Lower leg skin (tissue), 3 donors: ENCODE results near the gene NRG3.
"Not testable (repeated sequence)": the region's sequence is repeated elsewhere in the genome, so short reads cannot be mapped to it uniquely, and the experiment has no call there.

Source experiments
- POLR2A ChIP-seq, 2 donors: fragments of 450-650 bp; IDR thresholded peaks; one replicate each; pipeline ENCODE4 v1.6.1; 2016 to 2017; ENCODE audit warnings: antibody characterized with exemption in 2 of 2, mild to moderate bottlenecking in 1 of 2, moderate library complexity in 1 of 2
- TF ChIP-seq, protein P1 (sequence below), 3 donors: fragments of 450-650 bp; IDR thresholded peaks; one replicate each; pipeline ENCODE4 v1.5.1; 2016; ENCODE audit warnings: antibody characterized with exemption in 3 of 3, mild to moderate bottlenecking in 3 of 3, moderate library complexity in 2 of 3

DNA sequence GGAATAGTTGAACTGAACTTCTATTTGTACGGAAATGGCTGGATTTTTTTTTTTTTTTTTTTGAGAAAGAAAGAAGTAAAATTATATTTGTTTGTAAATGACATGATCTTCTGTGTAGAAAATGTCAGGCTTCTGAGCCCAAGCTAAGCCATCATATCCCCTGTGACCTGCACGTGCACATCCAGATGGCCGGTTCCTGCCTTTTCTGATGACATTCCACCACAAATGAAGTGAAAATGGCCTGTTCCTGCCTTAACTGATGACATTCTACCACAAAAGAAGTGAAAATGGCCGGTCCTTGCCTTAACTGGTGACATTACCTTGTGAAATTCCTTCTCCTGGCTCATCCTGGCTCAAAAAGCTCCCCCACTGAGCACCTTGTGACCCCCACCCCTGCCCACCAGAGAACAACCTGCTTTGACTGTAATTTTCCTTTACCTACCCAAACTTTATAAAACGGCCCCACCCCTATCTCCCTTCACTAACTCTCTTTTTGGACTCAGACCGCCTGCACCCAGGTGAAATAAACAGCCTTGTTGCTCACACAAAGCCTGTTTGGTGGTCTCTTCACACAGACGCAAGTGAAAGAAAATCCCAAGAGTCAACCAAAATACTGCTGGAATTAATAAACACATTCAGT is 1085.5 kb downstream of the NRG3 start:
- TF ChIP-seq, protein P1, sequence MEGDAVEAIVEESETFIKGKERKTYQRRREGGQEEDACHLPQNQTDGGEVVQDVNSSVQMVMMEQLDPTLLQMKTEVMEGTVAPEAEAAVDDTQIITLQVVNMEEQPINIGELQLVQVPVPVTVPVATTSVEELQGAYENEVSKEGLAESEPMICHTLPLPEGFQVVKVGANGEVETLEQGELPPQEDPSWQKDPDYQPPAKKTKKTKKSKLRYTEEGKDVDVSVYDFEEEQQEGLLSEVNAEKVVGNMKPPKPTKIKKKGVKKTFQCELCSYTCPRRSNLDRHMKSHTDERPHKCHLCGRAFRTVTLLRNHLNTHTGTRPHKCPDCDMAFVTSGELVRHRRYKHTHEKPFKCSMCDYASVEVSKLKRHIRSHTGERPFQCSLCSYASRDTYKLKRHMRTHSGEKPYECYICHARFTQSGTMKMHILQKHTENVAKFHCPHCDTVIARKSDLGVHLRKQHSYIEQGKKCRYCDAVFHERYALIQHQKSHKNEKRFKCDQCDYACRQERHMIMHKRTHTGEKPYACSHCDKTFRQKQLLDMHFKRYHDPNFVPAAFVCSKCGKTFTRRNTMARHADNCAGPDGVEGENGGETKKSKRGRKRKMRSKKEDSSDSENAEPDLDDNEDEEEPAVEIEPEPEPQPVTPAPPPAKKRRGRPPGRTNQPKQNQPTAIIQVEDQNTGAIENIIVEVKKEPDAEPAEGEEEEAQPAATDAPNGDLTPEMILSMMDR (IDR thresholded peaks at IDR 0.05), result not testable (repeated sequence)
- TF ChIP-seq POLR2A (IDR thresholded peaks at IDR 0.05), result not testable (repeated sequence)
